IPS-11a (cell line): ENCODE results near the gene CORO6.

Experiments used
- H3K4me3 ChIP-seq: one replicate; pipeline ENCODE4 v1.5.1; 2013; ENCODE audit warnings: low read depth, low read length, control low read depth

CORO6 gene

GRCh38 chr17:29591737-29592608 is 30.7 kb downstream of the CORO6 start:
- H3K4me3 ChIP-seq, result peak overlapping the region; percentile 67

GRCh38 chr17:29591146-29591736 is 31.5 kb downstream of the CORO6 start:
- H3K4me3 ChIP-seq, result peak overlapping the region; percentile 67

- H3K4me3 ChIP-seq, result peak overlapping the region; percentile 67
Observed at GRCh38 chr17:29590411-29591145, 32.1 kb downstream of the CORO6 start.

GRCh38 chr17:29589524-29590410 is 32.9 kb downstream of the CORO6 start, which contains the start of gene GIT1:
GIT1 (minus strand) TSS chr17:29589648; CDS start chr17:29589378, 270 bp downstream.
- H3K4me3 ChIP-seq, result peak within 1 kb of the TSS; percentile 65

GRCh38 chr17:29588562-29589411 is 33.9 kb downstream of the CORO6 start:
- peak overlapping the region; percentile 65 for H3K4me3 ChIP-seq

- H3K4me3 ChIP-seq, result peak overlapping the region; percentile 65
Observed at GRCh38 chr17:29588017-29588561, 34.6 kb downstream of the CORO6 start.

GRCh38 chr17:29587591-29587990 is 35.1 kb downstream of the CORO6 start:
- no peak overlapping the region for H3K4me3 ChIP-seq

GRCh38 chr17:29586676-29587469 is 35.8 kb downstream of the CORO6 start:
- H3K4me3 ChIP-seq, result no peak overlapping the region

GRCh38 chr17:29585080-29585751 is 37.5 kb downstream of the CORO6 start:
- no peak overlapping the region for H3K4me3 ChIP-seq

GRCh38 chr17:29584452-29585079 is 38.1 kb downstream of the CORO6 start:
- H3K4me3 ChIP-seq, result no peak overlapping the region

GRCh38 chr17:29583324-29584248 is 39.1 kb downstream of the CORO6 start:
- no peak overlapping the region for H3K4me3 ChIP-seq

GRCh38 chr17:29582772-29583171 is 39.9 kb downstream of the CORO6 start:
- no peak overlapping the region for H3K4me3 ChIP-seq

GRCh38 chr17:29582254-29582765 is 40.4 kb downstream of the CORO6 start:
- H3K4me3 ChIP-seq, result no peak overlapping the region

GRCh38 chr17:29581583-29582253 is 41.0 kb downstream of the CORO6 start:
- H3K4me3 ChIP-seq, result no peak overlapping the region

- no peak overlapping the region for H3K4me3 ChIP-seq
Observed at GRCh38 chr17:29579866-29580771, 42.6 kb downstream of the CORO6 start.
